ENCODE results near the gene SMIM43.
A peak's percentile ranks its signal among the peaks of the same experiment; 100 is the strongest.

SMIM43 gene

DNA sequence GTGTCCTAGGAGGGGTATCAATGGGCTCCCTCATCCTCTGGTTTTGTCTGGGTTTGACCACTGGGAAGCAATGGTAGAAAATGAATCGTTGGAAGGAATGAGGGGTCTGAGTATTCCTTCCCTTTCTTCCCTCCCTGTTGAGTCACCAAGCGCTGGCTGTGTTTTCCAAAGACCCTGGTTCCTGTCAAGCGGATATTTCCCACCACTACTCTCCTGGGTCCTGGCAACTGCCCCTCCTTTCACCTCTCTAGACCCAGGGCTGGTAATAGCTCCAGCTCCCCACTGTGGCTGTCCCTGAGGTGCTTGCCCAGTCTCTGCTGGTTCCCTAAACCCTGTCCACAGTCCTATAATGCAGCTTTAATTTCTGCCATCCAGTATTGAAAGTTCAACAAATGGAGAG, 22.2 kb downstream of the SMIM43 start:
- no peak overlapping the region for H3K14ac ChIP-seq (ENCODE audit: low read length)
- no CpG with 5 or more reads among the region's 3 CpGs for WGBS (ENCODE audit: extremely low coverage, insufficient coverage, insufficient read length)
- H3K18ac ChIP-seq (ENCODE audit: low read length), result no peak overlapping the region

DNA sequence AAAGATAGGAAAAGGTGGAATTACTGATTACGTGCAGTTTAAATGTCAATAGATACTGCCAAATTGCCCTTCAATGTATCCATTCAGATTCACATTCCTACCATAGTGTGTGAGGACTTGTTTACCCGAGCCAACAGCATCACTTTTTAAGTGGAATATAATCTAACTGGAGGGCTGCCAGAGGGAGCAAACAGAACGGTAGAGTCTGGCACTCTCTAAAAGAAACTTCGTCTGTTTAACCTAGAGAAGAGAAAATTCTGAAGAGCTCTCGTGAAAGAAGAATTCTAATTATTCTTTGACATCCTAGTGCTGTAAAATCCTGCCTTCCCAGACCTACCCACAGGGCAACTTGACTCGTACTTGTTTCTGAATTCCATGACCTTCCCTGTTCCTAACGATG, 23.2 kb downstream of the SMIM43 start:
- Histone ChIP-seq H3K36me3 (ENCODE audit: control insufficient read depth in 1 of 2, insufficient read depth in 2 of 2, low read length in 2 of 2) (no peaks in the 10 kb centered on the region), H2BK12ac (ENCODE audit: low read length) (no peak overlapping the region), H3K14ac (ENCODE audit: low read length) (no peak overlapping the region), H3K9ac (ENCODE audit: low read length) (no peak overlapping the region), H3K18ac (ENCODE audit: low read length) (no peak overlapping the region), H3K4me2 (ENCODE audit: low read length) (no peak overlapping the region), H3K27ac (ENCODE audit: low read depth, low read length) (no peak overlapping the region), H3K27me3 (ENCODE audit: insufficient read depth, low read length) (no peaks in the 10 kb centered on the region), H3K4ac (ENCODE audit: low read depth, low read length) (no peak overlapping the region), H3K4me1 (ENCODE audit: control insufficient read depth in 1 of 2, insufficient read depth in 2 of 2, low read length in 2 of 2) (peaks cover 5 to 6% of the 10 kb centered on the region in 2 experiments), H3K79me2 (ENCODE audit: control insufficient read depth, insufficient read depth, low read length, poor library complexity) (no peaks in the 10 kb centered on the region), H3K79me1 (ENCODE audit: low read length) (peaks cover 2% of the 10 kb centered on the region), H3K9me3 (ENCODE audit: insufficient read depth, low read depth, low read length) (no peaks in the 10 kb centered on the region), H4K8ac (ENCODE audit: low read depth, low read length) (no peak overlapping the region), H4K12ac (ENCODE audit: low read depth, low read length) (no peak overlapping the region), H2BK120ac (ENCODE audit: insufficient read depth, low read length, poor library complexity) (no peak overlapping the region), H3K23ac (ENCODE audit: low read length) (no peak overlapping the region), H4K91ac (ENCODE audit: low read depth, low read length) (no peak overlapping the region), H3K4me3 (ENCODE audit: low read depth, low read length) (no peak overlapping the region), H2BK5ac (ENCODE audit: low read depth, low read length, poor library complexity) (no peak overlapping the region), H2AK5ac (ENCODE audit: low read length) (no peak overlapping the region), H2AFZ (ENCODE audit: insufficient read depth, low read length, poor library complexity) (no peak overlapping the region)
- no peak for DNase-seq
- WGBS (ENCODE audit: extremely low coverage, insufficient coverage, insufficient read length), result no CpG with 5 or more reads among the region's 7 CpGs

More for the DNA sequence above, 22.2 kb downstream of the SMIM43 start:
- H2AK5ac ChIP-seq (ENCODE audit: low read length), result no peak overlapping the region
- H2AFZ ChIP-seq (ENCODE audit: insufficient read depth, low read length, poor library complexity), result no peak overlapping the region
- no peaks in the 10 kb centered on the region for H3K79me2 ChIP-seq (ENCODE audit: control insufficient read depth, insufficient read depth, low read length, poor library complexity)
- no peak overlapping the region for H4K12ac ChIP-seq (ENCODE audit: low read depth, low read length)
- H2BK12ac ChIP-seq (ENCODE audit: low read length), result no peak overlapping the region
- H3K23ac ChIP-seq (ENCODE audit: low read length), result no peak overlapping the region
- H3K4me1 ChIP-seq (ENCODE audit: control insufficient read depth in 1 of 2, insufficient read depth in 2 of 2, low read length in 2 of 2), result peaks cover 5 to 6% of the 10 kb centered on the region in 2 experiments
- H3K79me1 ChIP-seq (ENCODE audit: low read length), result peaks cover 2% of the 10 kb centered on the region
- no peaks in the 10 kb centered on the region for H3K27me3 ChIP-seq (ENCODE audit: insufficient read depth, low read length)
- no peak overlapping the region for H2BK120ac ChIP-seq (ENCODE audit: insufficient read depth, low read length, poor library complexity)
- no peaks in the 10 kb centered on the region for H3K36me3 ChIP-seq (ENCODE audit: control insufficient read depth in 1 of 2, insufficient read depth in 2 of 2, low read length in 2 of 2)
- DNase-seq, result no peak
- no peak overlapping the region for H3K27ac ChIP-seq (ENCODE audit: low read depth, low read length)
- H4K8ac ChIP-seq (ENCODE audit: low read depth, low read length), result no peak overlapping the region
- H3K9ac ChIP-seq (ENCODE audit: low read length), result no peak overlapping the region
- H3K4me2 ChIP-seq (ENCODE audit: low read length), result no peak overlapping the region
- H3K4me3 ChIP-seq (ENCODE audit: low read depth, low read length), result no peak overlapping the region
- H2BK5ac ChIP-seq (ENCODE audit: low read depth, low read length, poor library complexity), result no peak overlapping the region
- H4K91ac ChIP-seq (ENCODE audit: low read depth, low read length), result no peak overlapping the region
- H3K9me3 ChIP-seq (ENCODE audit: insufficient read depth, low read depth, low read length), result no peaks in the 10 kb centered on the region
- H3K4ac ChIP-seq (ENCODE audit: low read depth, low read length), result no peak overlapping the region

DNA sequence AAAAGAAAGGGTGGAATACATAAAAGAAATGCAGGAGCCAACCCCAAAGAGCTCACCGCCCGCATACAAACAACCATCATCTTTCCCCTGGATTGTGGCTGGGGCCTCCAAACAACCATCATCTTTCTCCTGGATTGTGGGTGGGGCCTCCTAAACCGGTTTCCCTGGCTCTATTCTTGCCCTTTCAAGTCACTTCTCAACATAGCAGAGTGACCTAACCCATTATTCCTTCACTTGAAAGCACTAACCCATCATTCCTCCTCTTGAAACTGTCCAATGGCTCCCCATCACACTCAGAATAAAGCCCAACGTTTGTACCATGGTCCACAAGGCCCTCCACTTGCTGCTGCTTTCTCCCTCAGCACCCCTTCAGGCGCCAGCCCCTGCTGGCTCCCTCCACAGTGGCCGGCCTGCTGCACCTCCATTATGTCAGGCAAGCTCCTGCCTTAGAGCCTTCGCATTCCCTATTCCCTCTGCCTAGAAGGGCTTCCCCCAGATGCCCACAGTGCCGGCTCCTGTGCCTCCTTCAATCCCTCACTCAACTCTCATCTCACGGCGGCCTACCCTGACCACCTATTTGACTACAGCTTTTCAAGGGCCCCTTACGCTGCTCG, 24.1 kb downstream of the SMIM43 start:
- Histone ChIP-seq H2BK12ac (ENCODE audit: low read length) (peak overlapping the region; percentile 46), H3K4me1 (ENCODE audit: control insufficient read depth in 1 of 2, insufficient read depth in 2 of 2, low read length in 2 of 2) (peaks cover 5 to 6% of the 10 kb centered on the region in 2 experiments), H3K9ac (ENCODE audit: low read length) (no peak overlapping the region), H3K79me1 (ENCODE audit: low read length) (peaks cover 2% of the 10 kb centered on the region), H4K12ac (ENCODE audit: low read depth, low read length) (no peak overlapping the region), H4K8ac (ENCODE audit: low read depth, low read length) (peak overlapping the region; percentile 26), H3K14ac (ENCODE audit: low read length) (no peak overlapping the region), H3K4me3 (ENCODE audit: low read depth, low read length) (no peak overlapping the region), H3K23ac (ENCODE audit: low read length) (no peak overlapping the region), H3K27ac (ENCODE audit: low read depth, low read length) (no peak overlapping the region), H3K79me2 (ENCODE audit: control insufficient read depth, insufficient read depth, low read length, poor library complexity) (no peaks in the 10 kb centered on the region), H2AFZ (ENCODE audit: insufficient read depth, low read length, poor library complexity) (no peak overlapping the region), H3K9me3 (ENCODE audit: insufficient read depth, low read depth, low read length) (no peaks in the 10 kb centered on the region), H3K36me3 (ENCODE audit: control insufficient read depth in 1 of 2, insufficient read depth in 2 of 2, low read length in 2 of 2) (no peaks in the 10 kb centered on the region), H4K91ac (ENCODE audit: low read depth, low read length) (no peak overlapping the region), H3K4me2 (ENCODE audit: low read length) (peak overlapping the region; percentile 4), H2BK5ac (ENCODE audit: low read depth, low read length, poor library complexity) (no peak overlapping the region), H3K18ac (ENCODE audit: low read length) (no peak overlapping the region), H2AK5ac (ENCODE audit: low read length) (no peak overlapping the region), H3K27me3 (ENCODE audit: insufficient read depth, low read length) (no peaks in the 10 kb centered on the region), H2BK120ac (ENCODE audit: insufficient read depth, low read length, poor library complexity) (peak overlapping the region; percentile 20), H3K4ac (ENCODE audit: low read depth, low read length) (no peak overlapping the region)
- DNase-seq, result peak; percentile 38 to 80
- WGBS (ENCODE audit: extremely low coverage, insufficient coverage, insufficient read length), result no CpG with 5 or more reads among the region's 12 CpGs

DNA sequence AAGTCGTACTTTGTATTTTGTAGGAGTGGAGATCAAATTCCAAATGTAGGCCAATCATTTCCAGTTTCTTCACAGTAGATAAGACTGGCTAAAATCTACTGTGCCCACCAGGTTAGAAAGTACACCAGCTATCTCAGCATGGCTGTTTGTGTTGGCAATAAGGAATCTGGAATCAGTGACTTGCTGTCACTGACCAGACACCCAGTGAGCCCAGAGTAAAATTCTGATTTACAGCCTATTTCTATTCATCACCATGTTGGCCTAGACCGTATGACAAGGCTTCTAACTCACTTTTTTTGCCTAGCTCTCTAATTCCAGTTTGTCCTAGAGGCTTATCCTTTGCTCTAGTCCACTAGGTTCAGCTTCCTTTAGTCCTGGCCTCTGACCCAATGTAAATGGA, 25.4 kb downstream of the SMIM43 start:
- Histone ChIP-seq H4K91ac (ENCODE audit: low read depth, low read length) (no peak overlapping the region), H2AFZ (ENCODE audit: insufficient read depth, low read length, poor library complexity) (no peak overlapping the region), H3K4me1 (ENCODE audit: control insufficient read depth in 1 of 2, insufficient read depth in 2 of 2, low read length in 2 of 2) (peaks cover 5 to 6% of the 10 kb centered on the region in 2 experiments), H3K14ac (ENCODE audit: low read length) (no peak overlapping the region), H3K27me3 (ENCODE audit: insufficient read depth, low read length) (no peaks in the 10 kb centered on the region), H2BK5ac (ENCODE audit: low read depth, low read length, poor library complexity) (no peak overlapping the region), H3K23ac (ENCODE audit: low read length) (no peak overlapping the region), H3K18ac (ENCODE audit: low read length) (no peak overlapping the region), H2BK12ac (ENCODE audit: low read length) (no peak overlapping the region), H2BK120ac (ENCODE audit: insufficient read depth, low read length, poor library complexity) (no peak overlapping the region), H4K12ac (ENCODE audit: low read depth, low read length) (no peak overlapping the region), H3K4me3 (ENCODE audit: low read depth, low read length) (no peak overlapping the region), H3K9me3 (ENCODE audit: insufficient read depth, low read depth, low read length) (no peaks in the 10 kb centered on the region), H3K79me1 (ENCODE audit: low read length) (peaks cover 2% of the 10 kb centered on the region), H3K79me2 (ENCODE audit: control insufficient read depth, insufficient read depth, low read length, poor library complexity) (no peaks in the 10 kb centered on the region), H3K4ac (ENCODE audit: low read depth, low read length) (no peak overlapping the region), H3K36me3 (ENCODE audit: control insufficient read depth in 1 of 2, insufficient read depth in 2 of 2, low read length in 2 of 2) (no peaks in the 10 kb centered on the region), H3K9ac (ENCODE audit: low read length) (no peak overlapping the region), H3K27ac (ENCODE audit: low read depth, low read length) (no peak overlapping the region), H4K8ac (ENCODE audit: low read depth, low read length) (no peak overlapping the region), H2AK5ac (ENCODE audit: low read length) (no peak overlapping the region), H3K4me2 (ENCODE audit: low read length) (no peak overlapping the region)
- WGBS (ENCODE audit: extremely low coverage, insufficient coverage, insufficient read length), result no CpG with 5 or more reads among the region's 2 CpGs
- DNase-seq, result no peak
